H1 (cell line): ENCODE measurements around the gene AGR3. TPM values are rescaled to one million over a fixed set of nuclear protein-coding genes. Genes with fewer than 3 reads are reported as not detected.

Source experiments
- CTCF ChIA-PET: fragments of 300-600 bp; sonication (Branson Sonifier 250); formaldehyde crosslinking; loops from one replicate; lab custom pipeline; 2021; ENCODE audit not compliant: partially characterized antibody; lab: Charles Lee
- POLR2A ChIA-PET: fragments of 300-600 bp; sonication (Branson Sonifier 250); formaldehyde crosslinking; loops from one replicate; lab custom pipeline; 2021; ENCODE audit warnings: inconsistent platforms; ENCODE audit not compliant: partially characterized antibody; lab: Charles Lee
- DNase-seq, 2 experiments: peaks; one replicate each; pipeline versions ENCODE4 v3.0.0 to v3.0.0-alpha.2; 2010 to 2022; ENCODE audit warnings: low spot score in 2 of 2, low read depth in 1 of 2, mixed read lengths in 1 of 2
- FAIRE-seq: peaks from 2 replicates; lab custom pipeline; 2011; peaks lifted over from hg19 to GRCh38; lab: Jason Lieb, UNC
- H2AFZ ChIP-seq: 2 replicates; pipeline ENCODE4 v1.8.1; 2012; ENCODE audit warnings: low read length, inconsistent platforms
- H2AK5ac ChIP-seq: 2 replicates; pipeline ENCODE4 v1.6.1; 2013; ENCODE audit warnings: low read depth, low read length
- H2BK120ac ChIP-seq: replicated peaks from 2 replicates; pipeline ENCODE3; 2013; ENCODE audit warnings: low read depth, low read length, inconsistent platforms
- H2BK12ac ChIP-seq: 2 replicates; pipeline ENCODE4 v1.6.1; 2013; ENCODE audit warnings: low read depth, low read length
- H2BK15ac ChIP-seq: 2 replicates; pipeline ENCODE4 v1.6.1; 2013; ENCODE audit warnings: low read length
- H2BK20ac ChIP-seq: 2 replicates; pipeline ENCODE4 v1.6.1; 2013; ENCODE audit warnings: low read length
- H2BK5ac ChIP-seq: 2 replicates; pipeline ENCODE4 v1.6.1; 2013; ENCODE audit warnings: low read depth, low read length
- H3K14ac ChIP-seq: 2 replicates; pipeline ENCODE4 v1.6.1; 2013; ENCODE audit warnings: inconsistent platforms; ENCODE audit not compliant: insufficient read length
- H3K18ac ChIP-seq: 2 replicates; pipeline ENCODE4 v1.6.1; 2013; ENCODE audit warnings: low read length; ENCODE audit errors: extremely low read depth
- H3K23ac ChIP-seq: 2 replicates; pipeline ENCODE4 v1.6.1; 2013; ENCODE audit warnings: inconsistent platforms; ENCODE audit not compliant: insufficient read length
- H3K23me2 ChIP-seq: 2 replicates; pipeline ENCODE4 v1.6.1; 2013; ENCODE audit warnings: low read depth, low read length
- H3K27ac ChIP-seq: 2 replicates; pipeline ENCODE4 v1.6.1; 2011; ENCODE audit warnings: low read depth, low read length, inconsistent platforms
- H3K27me3 ChIP-seq, 4 experiments: replicated peaks in 1 of 4; 1 replicate in 1 of 4; 2 replicates in 3 of 4; pipeline versions ENCODE4 v1.6.1 to v1.8.1; 2011 to 2013; ENCODE audit warnings: low read length in 3 of 4, mild to moderate bottlenecking in 3 of 4, inconsistent platforms in 2 of 4, mixed read lengths in 2 of 4, moderate library complexity in 1 of 4; ENCODE audit not compliant: control insufficient read depth in 3 of 4, insufficient read depth in 3 of 4; ENCODE audit errors: extremely low read depth in 1 of 4
- H3K36me3 ChIP-seq, 4 experiments: 2 replicates each; pipeline versions ENCODE4 v1.6.1 to v1.8.1; 2011 to 2013; ENCODE audit warnings: mild to moderate bottlenecking in 4 of 4, low read length in 3 of 4, moderate library complexity in 2 of 4, control low read depth in 1 of 4, inconsistent platforms in 1 of 4; ENCODE audit not compliant: insufficient read depth in 4 of 4, control insufficient read depth in 2 of 4
- H3K4ac ChIP-seq: replicated peaks from 2 replicates; pipeline ENCODE3; 2013; ENCODE audit warnings: low read length, low read depth, mixed read lengths, inconsistent platforms; ENCODE audit not compliant: insufficient read length
- H3K4me1 ChIP-seq, 4 experiments: replicated peaks in 1 of 4; 1 replicate in 1 of 4; 2 replicates in 3 of 4; pipeline versions ENCODE4 v1.6.1 to v1.8.1; 2011 to 2013; ENCODE audit warnings: low read length in 3 of 4, inconsistent platforms in 2 of 4, mixed read lengths in 1 of 4; ENCODE audit not compliant: insufficient read depth in 4 of 4, control insufficient read depth in 3 of 4
- H3K4me2 ChIP-seq, 2 experiments: 2 replicates each; pipeline versions ENCODE4 v1.6.1 to v1.8.1; 2011 to 2013; ENCODE audit warnings: low read depth in 2 of 2, low read length in 2 of 2, control low read depth in 1 of 2, inconsistent platforms in 1 of 2, mild to moderate bottlenecking in 1 of 2; ENCODE audit not compliant: insufficient read depth in 1 of 2
- H3K4me3 ChIP-seq, 4 experiments: fragments of 200-600, 300-600 bp in 1 of 4; sonication (generic), shearing (Covaris generic), sonication (Bioruptor Twin) in 1 of 4; 2 replicates each; pipeline versions ENCODE4 v1.5.1 to v1.8.1; 2011 to 2016; ENCODE audit warnings: low read length in 4 of 4, low read depth in 3 of 4, control low read depth in 2 of 4, inconsistent platforms in 2 of 4, mild to moderate bottlenecking in 2 of 4, mixed read lengths in 1 of 4, moderate library complexity in 1 of 4; ENCODE audit not compliant: insufficient read depth in 2 of 4; ENCODE audit errors: extremely low read depth in 1 of 4
- H3K56ac ChIP-seq: replicated peaks from 2 replicates; pipeline ENCODE3; 2013; ENCODE audit warnings: low read depth, mild to moderate bottlenecking, mixed read lengths, low read length, inconsistent platforms; ENCODE audit not compliant: insufficient read length
- H3K79me1 ChIP-seq: 2 replicates; pipeline ENCODE4 v1.6.1; 2013; ENCODE audit warnings: low read depth, low read length, control low read depth
- H3K79me2 ChIP-seq, 2 experiments: 2 replicates each; pipeline versions ENCODE4 v1.6.1 to v1.8.1; 2012 to 2013; ENCODE audit warnings: low read length in 2 of 2, mild to moderate bottlenecking in 2 of 2, inconsistent platforms in 1 of 2; ENCODE audit not compliant: insufficient read depth in 2 of 2, control insufficient read depth in 1 of 2
- H3K9ac ChIP-seq, 4 experiments: replicated peaks in 1 of 4; 1 replicate in 1 of 4; 2 replicates in 3 of 4; pipeline versions ENCODE4 v1.6.1 to v1.8.1; 2011 to 2013; ENCODE audit warnings: low read depth in 3 of 4, low read length in 3 of 4, control low read depth in 2 of 4, mild to moderate bottlenecking in 2 of 4, moderate library complexity in 2 of 4, inconsistent platforms in 1 of 4; ENCODE audit errors: extremely low read depth in 1 of 4
- H3K9me3 ChIP-seq, 2 experiments: 2 replicates each; pipeline versions ENCODE4 v1.6.1 to v1.8.1; 2012 to 2013; ENCODE audit warnings: mild to moderate bottlenecking in 2 of 2, moderate library complexity in 2 of 2, control low read depth in 1 of 2, inconsistent platforms in 1 of 2, low read depth in 1 of 2, low read length in 1 of 2, mixed read lengths in 1 of 2; ENCODE audit not compliant: insufficient read depth in 2 of 2
- H4K20me1 ChIP-seq, 2 experiments: replicated peaks in 1 of 2; 2 replicates each; pipeline versions ENCODE3 to v1.8.1; 2011 to 2013; ENCODE audit warnings: inconsistent platforms in 2 of 2, low read length in 2 of 2, mild to moderate bottlenecking in 1 of 2; ENCODE audit not compliant: insufficient read depth in 2 of 2, control insufficient read depth in 1 of 2
- H4K5ac ChIP-seq: 2 replicates; pipeline ENCODE4 v1.6.1; 2013; ENCODE audit warnings: low read length, low read depth, mixed read lengths, inconsistent platforms; ENCODE audit not compliant: insufficient read length
- H4K8ac ChIP-seq: 2 replicates; pipeline ENCODE4 v1.8.0; 2013; ENCODE audit warnings: mild to moderate bottlenecking, moderate library complexity, low read length, inconsistent platforms; ENCODE audit not compliant: insufficient read depth; ENCODE audit errors: extremely low read depth
- H4K91ac ChIP-seq: replicated peaks from 2 replicates; pipeline ENCODE3; 2013; ENCODE audit warnings: low read length, mixed read lengths, inconsistent platforms; ENCODE audit not compliant: insufficient read length
- BACH1 ChIP-seq: IDR thresholded peaks from 2 replicates; pipeline ENCODE4 v1.6.1; 2012; ENCODE audit warnings: low read length, improper control_type of control experiment
- EZH2 ChIP-seq: fragments of 200-600 bp; sonication (generic); IDR thresholded peaks from 2 replicates; pipeline ENCODE4 v1.7.1; 2012; ENCODE audit warnings: low read depth, mild to moderate bottlenecking, moderate library complexity, low read length, inconsistent platforms; ENCODE audit not compliant: severe bottlenecking
- KDM4A ChIP-seq: IDR thresholded peaks from one replicate; pipeline ENCODE4 v1.7.1; 2012; ENCODE audit warnings: low read depth, mild to moderate bottlenecking, moderate library complexity, low read length, inconsistent platforms; ENCODE audit not compliant: severe bottlenecking
- NANOG ChIP-seq: IDR thresholded peaks from 2 replicates; pipeline ENCODE4 v1.6.1; 2011; ENCODE audit warnings: low read length, low read depth, mild to moderate bottlenecking, inconsistent platforms; ENCODE audit not compliant: insufficient read depth, poor library complexity, severe bottlenecking
- PHF8 ChIP-seq: fragments of 200-600 bp; sonication (generic); conservative IDR thresholded peaks from 2 replicates; pipeline ENCODE4 v1.7.1; 2012; ENCODE audit warnings: low read depth, mild to moderate bottlenecking, inconsistent platforms, low read length, moderate library complexity
- POLR2AphosphoS5 ChIP-seq: IDR thresholded peaks from 2 replicates; pipeline ENCODE4 v1.6.1; 2011; ENCODE audit warnings: low read depth, low read length
- TAF1 ChIP-seq: IDR thresholded peaks from 2 replicates; pipeline ENCODE4 v1.6.1; 2011; ENCODE audit warnings: mild to moderate bottlenecking, low read depth, low read length
- WGBS, 2 experiments: shearing (Covaris generic) in 1 of 2; methylation state at CpG; one replicate each; pipeline versions ENCODE4 v1.1.6 to v1.1.7; 2013 to 2015; ENCODE audit warnings: low lambda C conversion rate in 2 of 2, mixed read lengths in 2 of 2, inconsistent platforms in 1 of 2, low coverage in 1 of 2, missing lambda C conversion rate in 1 of 2; ENCODE audit not compliant: insufficient replicate concordance in 2 of 2, insufficient coverage in 1 of 2, insufficient read length in 1 of 2; ENCODE audit errors: extremely low coverage in 1 of 2, missing lambda C conversion rate in 1 of 2; 5-methylcytosine and 5-hydroxymethylcytosine counted together
- polyA plus RNA-seq, 7 experiments: library from polyadenylated mRNA; depleted of rRNA in 3 of 7; stranded (reverse) in 5 of 7; unstranded in 2 of 7; fragments of >200 nt in 5 of 7; fragments of 200-250 nt in 2 of 7; gene quantifications; 1 replicate in 5 of 7; 2 replicates in 1 of 7; 4 replicates in 1 of 7; pipeline versions ENCODE4 v1.2.1 to v1.2.3, GENCODE V29; 2011 to 2013; ENCODE audit warnings: missing spikeins in 2 of 7, mixed read lengths in 2 of 7
- total RNA-seq: library from RNA; stranded (reverse); fragmentation: NEBNext Ultra II Directional; extraction: Animal tissue kit (Norgen Biotek cat#: 25700); gene quantifications from 2 replicates; pipeline ENCODE4 v1.2.1, GENCODE V29; 2021

AGR3 gene
- total and polyA plus RNA-seq, 2 of the 8 experiments (the other 6 are each of a cell fraction or from before 2014, with no cell fraction given), result not detected

DNA sequence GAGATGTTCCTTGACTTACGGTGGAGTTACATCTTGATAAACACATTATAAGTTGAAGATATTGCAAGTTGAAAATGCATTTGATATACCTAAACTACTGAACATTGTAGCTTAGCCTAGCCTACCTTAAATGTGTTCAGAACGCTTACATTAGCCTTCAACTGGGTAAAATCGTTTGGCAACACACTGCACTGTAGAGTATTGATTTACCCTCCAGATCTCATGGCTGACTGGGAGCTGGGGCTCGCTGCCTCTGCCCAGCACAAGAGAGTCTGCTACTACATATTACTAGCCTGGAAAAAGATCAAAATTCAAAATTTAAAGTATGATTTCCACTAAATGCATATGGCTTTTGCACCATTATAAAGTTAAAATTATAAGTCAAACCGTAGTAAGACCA, 7.5 kb upstream of the AGR3 start:
- Histone ChIP-seq H3K18ac (no peak overlapping the region), H3K23me2 (no peaks in the 10 kb centered on the region), H3K27me3 (no peaks in the 10 kb centered on the region), H3K56ac (no peak overlapping the region), H2AK5ac (no peak overlapping the region), H3K9me3 (no peaks in the 10 kb centered on the region), H3K79me1 (no peaks in the 10 kb centered on the region), H2BK15ac (no peak overlapping the region), H3K4me3 (no peak overlapping the region), H4K91ac (no peak overlapping the region), H2BK20ac (no peak overlapping the region), H2AFZ (no peak overlapping the region), H3K36me3 (no peaks in the 10 kb centered on the region), H3K27ac (no peak overlapping the region), H3K14ac (no peak overlapping the region), H2BK12ac (no peak overlapping the region), H2BK5ac (no peak overlapping the region), H2BK120ac (no peak overlapping the region), H4K20me1 (no peaks in the 10 kb centered on the region), H3K4me1 (no peaks in the 10 kb centered on the region), H3K79me2 (no peaks in the 10 kb centered on the region), H3K4me2 (no peak overlapping the region), H3K9ac (no peak overlapping the region), H3K23ac (no peak overlapping the region), H4K8ac (no peak overlapping the region), H3K4ac (no peak overlapping the region), H4K5ac (no peak overlapping the region)
- DNase-seq (no peak), FAIRE-seq (no peak)
- ChIA-PET POLR2A (no interaction called here), CTCF (interaction anchor here (0.6 to 2.4 kb wide), 7 partner anchors 11 to 811 kb away, joined by 3 to 10 read pairs (median 4); no protein-coding TSS in a partner anchor)
- TF ChIP-seq TAF1 (no peak), POLR2AphosphoS5 (no peak), KDM4A (no peak), PHF8 (no peak), BACH1 (no peak), EZH2 (no peak), NANOG (no peak)
- 89% methylated on average over 5 of the region's 5 CpGs; no CpG with 5 or more reads in 1 of the 2 experiments for WGBS, 2 experiments
